Activated CD4-positive, alpha-beta T cell treated with anti-CD3 and anti-CD28 coated beads, Interleukin-2, Interleukin-6, amounts not matched to agents 100 ng/mL and 50 ng/mL, durations not matched to agents 16 hours and 8 hours (primary cell): Measurements from ENCODE around the gene CUTC.

Experiments used
- DNase-seq: peaks from one replicate; pipeline ENCODE4 v3.0.0-alpha.2; 2020

Gene CUTC

DNA sequence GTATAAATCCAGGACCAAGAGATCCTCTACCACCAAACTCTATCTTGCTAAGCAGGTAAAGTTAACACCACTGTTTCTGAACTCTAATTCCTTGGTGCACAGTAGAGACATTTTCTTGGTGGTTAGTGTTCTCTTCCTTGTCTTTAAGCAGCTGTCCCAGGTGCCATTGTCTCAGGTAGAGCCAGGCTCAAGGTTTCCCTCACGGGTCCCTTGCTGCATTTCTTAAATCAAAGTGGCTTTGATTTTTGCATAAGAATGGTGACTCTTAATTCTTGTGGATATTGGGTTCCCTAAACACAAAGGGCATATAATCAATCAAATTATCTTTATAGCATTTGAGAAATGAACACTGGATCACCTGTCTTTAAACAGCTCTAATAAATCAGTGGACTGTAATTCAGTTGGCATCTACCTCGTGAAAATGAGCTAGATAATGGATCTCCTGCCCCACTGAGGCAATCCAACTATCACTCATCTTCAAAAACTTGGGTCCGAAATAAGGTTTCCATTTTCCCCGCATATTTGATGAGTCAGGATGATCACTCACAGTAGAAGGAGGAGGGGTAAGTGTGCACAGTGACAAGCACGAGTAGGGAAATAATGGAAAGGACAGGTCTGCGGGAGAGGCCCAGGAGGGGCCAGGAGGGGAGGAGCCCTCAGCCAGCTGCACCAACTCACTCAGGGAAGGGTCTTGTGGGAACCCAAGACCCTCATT is 52.9 kb downstream of the CUTC start:
- DNase-seq = no peak

DNA sequence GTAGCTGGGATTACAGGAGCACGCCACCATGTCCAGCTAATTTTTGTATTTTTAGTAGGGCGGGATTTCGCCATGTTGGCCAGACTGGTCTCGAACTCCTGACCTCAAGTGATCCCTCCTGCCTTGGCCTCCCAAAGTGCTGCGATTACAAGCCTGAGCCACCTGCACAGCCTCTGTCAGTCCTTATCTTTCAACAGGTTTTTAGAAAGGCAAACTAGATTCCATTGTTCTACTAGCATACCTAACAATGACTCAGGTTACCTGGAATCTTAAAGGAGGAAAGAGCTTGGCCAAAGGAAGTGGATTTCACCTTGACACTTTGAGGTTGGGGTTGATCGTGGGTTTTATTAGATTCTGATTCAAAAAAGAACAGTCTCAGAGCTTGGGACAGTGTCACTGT is 53.6 kb downstream of the CUTC start:
- DNase-seq = no peak

DNA sequence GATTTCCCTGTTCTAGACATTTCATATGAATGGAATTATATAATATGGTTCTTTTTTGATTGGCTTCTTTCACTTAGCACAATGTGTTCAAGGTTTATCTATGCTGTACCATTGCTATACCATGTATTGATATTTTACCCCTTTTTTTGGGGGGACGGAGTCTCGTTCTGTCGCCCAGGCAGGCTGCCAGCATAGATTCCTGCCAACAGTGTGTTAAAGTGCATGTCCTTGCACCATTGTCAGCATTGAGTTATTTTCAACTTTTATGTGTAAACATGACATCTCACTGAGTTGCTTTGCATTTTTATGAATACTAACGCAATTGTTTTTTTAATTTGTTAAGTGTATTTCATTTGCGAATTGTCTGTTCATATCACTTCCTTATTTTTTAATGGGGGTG is 55.3 kb downstream of the CUTC start:
- no peak for DNase-seq

DNA sequence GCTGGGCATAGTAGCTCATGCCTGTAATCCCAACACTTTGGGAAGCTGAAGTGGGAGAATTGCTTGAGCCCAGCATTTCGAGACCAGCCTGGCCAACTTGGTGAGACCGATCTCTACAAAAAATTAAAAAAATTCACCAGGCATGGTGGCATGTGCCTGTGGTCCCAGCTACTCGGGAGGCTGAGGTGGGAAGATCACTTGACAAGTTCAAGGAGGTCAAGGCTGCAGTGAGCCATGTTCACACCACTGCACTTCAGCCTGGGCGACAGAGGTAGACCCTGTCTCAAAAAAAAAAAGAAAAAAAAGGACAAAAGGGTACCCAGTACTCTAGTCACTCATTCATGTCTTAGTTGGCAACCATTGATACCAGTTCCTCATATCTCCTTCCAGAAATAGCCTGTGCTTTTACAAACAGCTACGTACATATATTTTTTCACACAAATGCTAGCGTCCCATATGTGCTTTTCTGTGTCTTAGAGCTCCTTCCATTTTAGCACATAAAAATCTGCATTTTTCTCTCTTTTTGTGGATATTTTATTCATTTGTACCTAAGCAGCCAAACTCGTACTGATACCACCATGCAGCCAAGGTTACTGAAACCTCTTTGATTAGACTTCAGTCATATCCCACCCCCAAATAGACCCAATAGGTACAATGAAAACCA is 55.9 kb downstream of the CUTC start:
- DNase-seq = no peak

DNA sequence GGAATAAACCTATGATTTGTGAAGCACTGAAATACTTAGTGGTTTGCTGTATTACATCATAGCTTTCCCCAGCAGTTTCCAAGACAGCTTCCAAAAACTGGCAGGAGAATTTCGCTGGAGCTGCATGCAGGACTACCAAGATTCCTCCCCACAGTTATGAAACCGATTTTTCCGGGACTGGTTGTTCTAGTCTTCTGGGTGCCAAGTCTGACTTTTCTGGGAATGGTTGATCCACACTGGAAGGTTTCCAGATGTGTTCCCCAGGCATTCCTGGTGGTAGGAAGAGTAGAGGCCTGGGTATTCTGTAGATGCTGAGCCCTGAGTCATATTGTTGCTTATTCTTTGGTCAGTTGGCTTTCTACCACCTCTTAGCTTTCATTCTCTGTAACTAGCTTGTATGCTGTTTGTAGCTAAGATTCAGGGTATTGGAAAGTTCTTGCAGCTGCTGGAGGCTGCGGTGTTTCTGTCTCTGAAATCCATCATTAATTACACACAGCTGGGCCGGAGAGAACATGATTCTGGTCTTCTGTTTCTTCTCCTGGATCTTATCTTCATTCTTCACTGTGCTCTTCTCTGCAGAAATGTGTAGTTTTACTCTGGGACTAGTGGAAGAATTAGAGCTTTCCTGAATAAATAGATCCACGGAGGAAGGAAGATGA is 56.7 kb downstream of the CUTC start:
- no peak for DNase-seq

DNA sequence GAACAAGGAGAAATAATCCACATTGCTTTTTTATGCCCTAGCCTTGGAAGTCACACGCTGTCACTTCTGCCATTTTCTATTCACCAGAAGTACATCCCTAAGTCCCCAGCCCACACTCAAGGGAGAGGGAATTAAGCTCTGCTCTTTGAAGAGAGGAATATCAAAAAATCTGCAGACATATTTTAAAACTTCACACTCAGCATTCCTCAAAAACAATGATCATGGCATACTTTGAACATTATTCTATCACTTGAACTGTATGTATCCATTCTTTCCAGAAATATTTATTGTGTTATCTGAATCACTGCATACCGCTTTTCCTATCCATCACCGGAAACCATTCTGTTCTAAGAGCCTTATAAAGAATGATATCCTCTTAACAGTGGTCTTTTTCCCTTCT is 59.8 kb downstream of the CUTC start:
- DNase-seq = no peak

DNA sequence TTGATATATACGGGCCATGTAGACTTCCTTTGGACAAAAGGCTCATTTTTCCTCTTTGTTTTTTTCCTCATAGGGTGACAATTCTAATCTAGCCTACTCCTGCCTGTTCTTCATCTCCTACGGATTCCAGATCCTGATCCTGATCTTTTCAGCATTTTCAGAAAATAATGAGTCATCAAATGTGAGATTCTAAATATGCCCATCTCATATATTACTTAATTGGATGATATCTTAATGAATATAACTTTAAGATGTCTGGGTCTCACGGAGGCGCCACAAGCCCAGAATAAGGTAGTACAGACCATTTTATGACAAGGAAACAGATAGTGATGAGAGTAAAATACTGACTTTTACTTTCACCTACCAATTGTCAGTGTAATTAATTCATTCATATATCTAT is 61.8 kb downstream of the CUTC start:
- DNase-seq = no peak

DNA sequence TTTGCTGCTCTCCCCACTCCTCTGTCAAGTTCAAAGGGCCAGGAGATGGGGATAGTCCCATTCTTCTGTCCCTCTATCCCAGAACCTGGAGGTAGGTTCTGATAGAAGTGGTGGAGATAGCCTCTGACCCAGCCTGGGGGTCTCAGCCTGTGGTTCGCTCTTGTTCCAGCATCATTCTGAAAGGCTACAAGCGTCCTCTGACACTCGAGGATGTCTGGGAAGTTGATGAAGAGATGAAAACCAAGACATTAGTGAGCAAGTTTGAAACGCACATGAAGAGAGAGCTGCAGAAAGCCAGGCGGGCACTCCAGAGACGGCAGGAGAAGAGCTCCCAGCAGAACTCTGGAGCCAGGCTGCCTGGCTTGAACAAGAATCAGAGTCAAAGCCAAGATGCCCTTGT is 64.9 kb downstream of the CUTC start:
- DNase-seq = no peak

DNA sequence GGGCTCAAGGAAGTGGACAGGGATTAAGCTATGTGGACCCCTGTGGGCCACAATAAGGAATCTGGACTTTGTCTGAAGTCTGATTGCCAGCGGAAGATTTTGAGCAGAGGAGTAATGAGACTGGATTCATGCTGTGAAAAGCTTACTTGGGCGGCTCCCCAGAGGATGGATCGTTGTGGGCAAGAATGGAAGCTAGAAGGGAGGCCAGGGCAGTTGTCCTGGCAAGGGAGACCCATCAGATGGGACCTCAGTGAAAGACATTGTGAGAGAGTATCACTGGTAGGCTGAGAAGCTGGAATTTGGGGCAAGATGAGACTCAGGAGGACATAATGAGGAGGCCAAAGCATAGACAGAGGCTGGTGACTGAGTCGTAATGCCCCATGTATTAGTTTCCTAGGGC is 66.0 kb downstream of the CUTC start:
- no peak for DNase-seq

DNA sequence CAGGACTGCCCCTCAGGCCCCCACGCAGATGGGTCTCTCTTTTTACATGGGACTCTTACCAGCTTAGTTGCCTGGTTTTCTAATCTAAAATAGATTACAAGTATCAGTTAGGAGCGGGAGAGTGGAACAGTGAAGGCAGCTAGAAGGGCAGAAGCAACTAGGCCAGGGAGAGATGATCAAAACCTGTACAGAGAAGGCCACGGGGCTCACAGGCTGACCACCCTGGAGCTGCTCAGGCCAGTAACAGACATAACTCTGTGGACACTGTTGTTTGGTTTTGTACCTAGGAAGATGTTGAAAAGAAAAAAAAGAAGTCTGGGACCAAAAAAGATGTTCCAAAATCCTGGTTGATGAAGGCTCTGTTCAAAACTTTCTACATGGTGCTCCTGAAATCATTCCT is 66.9 kb downstream of the CUTC start:
- no peak for DNase-seq

DNA sequence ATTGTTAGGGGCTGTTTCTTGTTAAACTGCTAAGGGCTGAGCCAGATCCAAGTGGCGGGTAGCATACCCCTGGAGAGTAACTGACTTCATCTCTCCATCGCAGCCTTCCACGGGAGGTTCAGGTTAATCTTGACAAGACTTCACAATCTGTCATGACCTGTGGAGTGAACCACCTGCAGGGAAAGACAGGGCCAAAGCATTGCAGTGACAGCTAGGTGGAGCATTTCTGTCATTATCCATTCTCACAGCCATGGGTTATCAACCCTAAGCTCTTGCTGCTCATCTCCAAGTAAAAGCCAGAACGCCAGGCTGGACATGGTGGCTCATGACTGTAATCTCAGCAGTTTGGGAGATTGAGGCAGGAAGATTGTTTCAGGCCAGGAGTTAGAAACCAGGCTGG is 67.6 kb downstream of the CUTC start:
- DNase-seq = no peak

DNA sequence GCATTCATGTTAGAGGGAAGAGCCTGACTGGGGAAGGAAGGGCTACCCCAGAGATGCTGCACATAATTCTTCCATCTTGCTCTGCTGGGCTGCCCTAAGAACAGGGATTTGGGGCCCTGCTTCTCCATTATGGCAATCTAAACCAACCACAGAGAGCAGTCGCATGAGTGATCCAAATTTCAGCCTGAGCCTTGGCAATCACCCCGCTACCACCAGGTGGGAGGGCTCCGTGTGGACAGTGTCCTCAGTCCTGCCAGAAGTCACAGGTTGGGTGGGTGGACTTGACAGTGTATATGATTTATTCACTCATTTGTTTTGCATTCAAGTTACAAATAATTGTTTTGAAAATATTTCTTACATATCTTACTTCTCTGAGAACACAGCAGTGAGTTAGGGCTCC is 72.4 kb downstream of the CUTC start:
- no peak for DNase-seq

DNA sequence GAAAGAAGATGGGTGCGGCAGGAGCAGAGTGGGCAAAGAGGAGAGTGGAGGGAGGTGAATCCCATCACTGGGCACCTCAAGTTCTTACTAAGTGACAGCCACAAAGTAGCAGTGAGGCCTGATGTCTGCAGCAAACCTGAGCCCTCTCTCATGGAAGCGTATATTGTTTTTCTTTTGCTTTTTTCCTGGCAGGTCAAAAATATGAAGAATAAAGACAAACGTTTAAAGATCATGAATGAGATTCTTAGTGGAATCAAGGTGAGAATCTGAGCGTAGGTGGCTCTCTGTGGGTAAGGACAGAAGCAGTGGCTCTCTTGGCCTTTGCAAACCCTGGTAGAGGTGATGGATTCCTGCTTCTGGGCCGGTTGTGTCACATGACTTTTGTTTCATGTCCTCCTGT is 73.2 kb downstream of the CUTC start:
- no peak for DNase-seq
